GM19043 (cell line): ENCODE results near the gene STOM.
A peak's percentile ranks its signal among the peaks of the same experiment; 100 is the strongest.
"Not testable (repeated sequence)": the region's sequence is repeated elsewhere in the genome, so short reads cannot be mapped to it uniquely, and the experiment has no call there.

Experiments
- ATAC-seq: cut with Tn5 transposase; IDR thresholded peaks from one replicate; pipeline ENCODE4 v1.9.1; 2021; ENCODE audit warnings: low read depth; ENCODE audit not compliant: unreplicated experiment

STOM gene, protein sequence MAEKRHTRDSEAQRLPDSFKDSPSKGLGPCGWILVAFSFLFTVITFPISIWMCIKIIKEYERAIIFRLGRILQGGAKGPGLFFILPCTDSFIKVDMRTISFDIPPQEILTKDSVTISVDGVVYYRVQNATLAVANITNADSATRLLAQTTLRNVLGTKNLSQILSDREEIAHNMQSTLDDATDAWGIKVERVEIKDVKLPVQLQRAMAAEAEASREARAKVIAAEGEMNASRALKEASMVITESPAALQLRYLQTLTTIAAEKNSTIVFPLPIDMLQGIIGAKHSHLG

DNA sequence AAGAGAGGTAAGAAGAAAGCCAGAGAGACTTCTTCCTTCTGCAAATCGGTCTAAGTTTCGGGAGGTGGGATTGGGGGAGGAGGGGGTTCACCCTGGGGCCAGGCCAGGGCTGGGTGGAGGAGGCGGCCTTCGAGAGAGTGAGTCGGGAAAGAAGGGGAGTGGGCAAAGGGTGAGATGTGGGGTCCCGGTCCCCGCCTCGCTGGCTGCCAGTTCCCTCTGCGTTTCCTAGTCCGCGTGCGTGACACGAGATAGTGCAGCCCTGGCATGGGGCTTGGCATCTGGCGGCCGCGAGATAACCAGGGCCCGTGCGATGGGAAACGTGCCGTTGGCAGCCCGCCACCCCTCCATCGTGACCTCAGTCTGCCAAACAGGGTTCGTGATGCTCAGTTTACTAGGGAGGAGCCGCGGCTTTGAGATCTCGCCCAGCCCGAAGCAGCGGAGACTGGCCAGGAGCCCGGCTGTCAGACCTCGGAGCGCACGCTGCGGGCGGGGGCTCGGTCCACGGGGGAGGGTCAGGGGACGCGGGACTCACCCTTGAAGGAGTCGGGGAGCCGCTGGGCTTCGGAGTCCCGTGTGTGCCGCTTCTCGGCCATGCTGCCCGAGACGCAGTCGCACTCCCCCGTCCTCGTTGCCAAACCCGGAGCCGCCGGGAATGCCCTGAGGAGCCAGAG is at the start of gene STOM:
TSS of gene STOM (minus strand) at position 656 of the 671 bp plus-strand sequence. CDS start at position 593, 63 bp downstream.
- peak; percentile 47 for ATAC-seq

DNA sequence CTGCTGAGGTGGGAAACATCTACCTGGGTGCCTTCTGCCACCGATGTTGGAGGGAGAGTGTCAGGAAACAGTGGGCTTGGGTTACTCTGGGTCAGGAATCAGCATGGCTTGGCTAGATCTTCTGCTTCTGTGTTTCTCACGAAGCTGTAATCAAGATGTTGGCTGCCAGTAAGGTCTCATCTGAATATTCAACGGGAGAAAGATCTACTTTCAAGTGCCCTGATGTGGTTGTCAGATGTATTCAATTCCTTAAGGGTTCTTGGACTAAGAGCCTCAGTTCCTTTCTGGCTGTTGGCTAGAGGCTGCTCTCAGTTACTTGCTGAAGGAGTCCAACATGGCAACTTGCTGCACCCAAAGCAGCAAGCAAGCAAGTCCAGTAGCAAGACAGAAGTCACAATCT is 41.9 kb upstream of the STOM start:
- ATAC-seq = no peak

DNA sequence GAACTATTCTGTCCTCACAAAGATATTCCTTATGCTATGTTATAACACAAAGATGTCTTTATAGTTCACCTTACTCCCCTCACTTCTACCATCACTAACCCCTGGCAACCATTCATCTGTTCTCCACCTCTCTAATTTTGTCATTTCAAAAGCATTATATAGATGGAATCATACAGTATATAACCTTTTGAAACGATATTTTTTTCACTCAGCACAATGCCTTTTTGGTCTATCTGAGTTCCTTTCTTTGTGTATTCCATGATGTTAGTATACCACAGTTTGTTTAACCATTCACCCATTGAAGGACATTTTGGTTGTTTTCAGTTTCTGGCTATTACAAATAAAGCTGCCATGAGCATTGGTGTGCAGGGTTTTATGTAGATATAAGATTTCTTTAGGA is 35.8 kb upstream of the STOM start:
- ATAC-seq = no peak

DNA sequence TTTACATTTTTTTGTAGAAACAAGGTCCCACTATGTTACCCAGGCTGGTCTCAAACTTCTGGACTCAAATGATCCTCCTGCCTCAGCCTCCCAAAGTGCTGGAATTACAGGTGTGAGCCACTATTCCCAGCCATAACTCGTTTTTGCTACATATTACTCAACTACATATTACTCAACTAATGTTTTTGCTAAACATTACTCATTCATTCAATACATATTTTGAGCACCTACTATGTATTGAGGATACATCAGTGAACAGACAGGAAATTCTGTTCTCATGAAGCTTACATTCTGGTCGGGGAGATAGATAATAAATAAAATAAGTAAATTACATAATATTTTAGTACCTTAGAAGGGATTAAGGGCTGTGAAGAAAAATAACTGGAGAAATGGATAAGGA is 34.9 kb upstream of the STOM start:
- no peak for ATAC-seq

DNA sequence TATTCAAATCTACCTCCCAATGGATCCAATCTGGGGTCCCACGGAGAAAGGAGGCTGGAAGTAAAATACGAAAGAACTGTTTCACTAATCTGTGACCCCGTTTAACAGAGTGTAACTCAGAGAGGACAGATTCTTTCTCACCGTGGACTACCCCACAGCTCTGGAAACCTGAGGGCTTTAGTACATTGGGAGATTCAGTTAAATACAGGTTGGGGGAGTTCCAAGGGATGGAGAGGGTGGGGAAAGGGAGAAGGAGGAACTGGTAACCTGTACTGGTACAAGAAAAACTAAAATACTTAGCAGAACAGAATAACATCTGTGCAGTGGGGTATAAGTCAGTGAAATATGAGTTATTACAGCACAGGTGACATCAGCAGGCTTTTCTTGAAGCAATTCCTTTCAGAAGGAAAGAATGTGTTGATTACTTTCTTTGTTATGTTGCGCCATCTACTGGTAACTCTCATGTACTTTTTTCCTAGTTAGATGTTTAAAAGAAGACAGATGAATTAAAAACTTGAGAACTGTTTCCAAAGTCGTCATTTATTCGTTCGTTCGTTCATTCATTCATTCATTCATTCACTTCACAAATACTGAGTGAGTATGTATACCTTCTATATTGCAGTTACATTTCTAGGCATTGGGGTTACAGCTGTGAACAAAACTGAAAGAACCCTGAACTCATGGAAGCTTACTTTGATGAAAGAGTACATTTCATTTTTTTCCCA is 30.0 kb upstream of the STOM start:
- ATAC-seq = no peak

DNA sequence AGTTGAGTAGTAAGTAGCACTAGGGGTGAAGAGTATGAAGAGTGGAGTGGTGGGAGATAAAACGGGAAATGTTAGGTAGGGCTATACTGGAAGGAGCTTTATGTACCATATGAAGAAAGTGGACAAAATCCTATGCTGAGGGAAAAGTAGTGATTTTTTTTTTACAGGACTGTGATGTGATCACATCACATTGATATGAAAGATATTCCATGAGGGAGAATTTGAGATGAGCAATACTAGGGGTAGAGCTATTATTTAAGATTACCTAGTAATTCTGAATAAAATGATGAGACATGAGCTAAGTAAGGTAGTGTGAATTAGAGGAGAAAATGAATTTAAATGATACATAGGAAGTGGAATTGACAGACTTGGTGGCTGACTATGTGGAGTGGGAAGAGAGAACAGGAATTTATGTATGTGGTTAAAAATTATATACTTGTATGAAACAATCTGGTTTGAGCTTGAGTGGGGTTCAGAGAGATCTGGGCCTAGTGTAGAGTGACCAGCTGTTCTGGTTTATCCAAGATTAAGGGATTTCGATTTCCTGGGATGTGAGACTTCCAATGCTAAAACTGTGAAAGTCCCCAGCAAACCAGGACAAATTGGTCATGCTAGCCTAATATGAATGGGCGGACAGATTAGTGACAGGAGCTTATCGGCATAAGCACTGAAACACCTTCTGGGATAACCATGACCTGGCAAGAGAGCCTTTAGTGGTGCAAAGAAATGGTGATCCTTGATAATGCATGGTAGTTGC is 29.3 kb upstream of the STOM start:
- ATAC-seq = no peak

DNA sequence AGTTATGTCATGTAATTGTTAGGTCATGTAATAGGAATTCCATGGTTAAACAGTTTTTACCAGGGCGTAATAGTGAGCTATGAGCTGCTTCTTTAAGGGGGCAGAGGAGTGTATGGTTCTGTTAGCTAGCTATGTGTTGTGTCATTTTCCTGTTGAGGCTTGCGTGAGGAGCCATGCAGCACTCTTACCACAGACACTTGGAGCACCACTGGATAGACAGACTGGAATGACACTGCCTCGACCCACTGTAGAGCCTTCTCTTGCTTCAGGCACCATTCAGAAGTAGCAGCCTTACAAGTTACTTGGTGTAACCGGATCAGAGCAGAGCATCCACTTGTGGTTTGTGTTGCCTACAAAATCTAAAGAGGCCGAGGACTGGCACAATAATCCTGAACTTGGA is 28.3 kb upstream of the STOM start:
- ATAC-seq = no peak

DNA sequence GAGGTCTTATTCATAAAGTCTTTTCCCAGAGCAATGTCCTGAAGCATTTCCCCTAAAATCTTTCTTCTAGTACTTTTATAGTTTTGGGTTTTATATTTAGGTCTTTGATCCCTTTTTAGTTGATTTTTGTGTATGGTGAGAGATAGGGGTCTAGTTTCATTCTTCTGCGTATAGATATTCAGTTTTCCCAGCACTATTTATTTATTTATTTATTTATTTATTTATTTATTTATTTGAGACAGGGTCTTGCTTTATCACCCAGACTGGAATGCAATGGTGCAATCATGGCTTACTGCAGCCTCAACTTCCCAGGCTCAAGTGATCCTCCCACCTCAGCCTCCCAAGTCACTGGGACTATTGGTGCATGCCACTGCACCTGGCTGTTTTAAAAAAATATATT is 27.2 kb upstream of the STOM start:
- ATAC-seq = not testable (repeated sequence)

DNA sequence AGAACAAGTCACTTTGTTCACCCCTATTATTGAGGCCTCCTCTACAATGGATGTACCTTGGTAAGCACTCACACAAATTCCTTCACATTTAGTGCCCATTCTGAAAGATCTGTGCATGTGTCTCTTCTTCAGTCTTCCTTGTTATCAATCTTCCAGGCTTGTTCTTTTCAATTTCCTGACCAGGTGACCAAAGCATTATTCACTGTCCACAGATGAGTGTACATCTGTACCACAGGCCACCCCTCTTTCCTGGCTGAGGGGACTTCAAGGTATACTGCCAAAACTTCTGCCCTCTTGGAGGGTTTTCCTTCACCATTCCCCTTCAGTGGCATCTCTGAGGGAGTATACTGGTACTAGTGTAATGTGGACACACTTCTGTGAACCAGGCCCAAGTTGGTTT is 25.5 kb upstream of the STOM start:
- ATAC-seq = no peak

DNA sequence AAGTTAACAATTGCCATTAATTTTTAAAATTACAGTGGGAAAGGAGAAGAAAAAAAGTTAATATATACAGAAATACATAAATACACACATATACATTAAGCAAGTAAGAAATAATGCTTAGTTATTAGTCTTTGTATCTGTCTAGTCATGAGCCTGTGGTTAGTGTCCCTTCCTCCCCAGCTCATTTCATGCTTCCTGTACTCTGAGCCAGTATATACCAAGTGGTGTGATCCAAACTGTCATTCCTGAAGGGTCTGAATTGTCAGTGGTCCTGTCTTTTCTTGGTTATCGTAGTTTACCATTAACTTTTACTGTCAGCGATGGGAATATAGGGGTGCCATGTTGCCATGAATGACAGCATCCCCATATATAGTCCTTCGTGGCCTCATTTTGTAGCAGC is 24.2 kb upstream of the STOM start:
- no peak for ATAC-seq

DNA sequence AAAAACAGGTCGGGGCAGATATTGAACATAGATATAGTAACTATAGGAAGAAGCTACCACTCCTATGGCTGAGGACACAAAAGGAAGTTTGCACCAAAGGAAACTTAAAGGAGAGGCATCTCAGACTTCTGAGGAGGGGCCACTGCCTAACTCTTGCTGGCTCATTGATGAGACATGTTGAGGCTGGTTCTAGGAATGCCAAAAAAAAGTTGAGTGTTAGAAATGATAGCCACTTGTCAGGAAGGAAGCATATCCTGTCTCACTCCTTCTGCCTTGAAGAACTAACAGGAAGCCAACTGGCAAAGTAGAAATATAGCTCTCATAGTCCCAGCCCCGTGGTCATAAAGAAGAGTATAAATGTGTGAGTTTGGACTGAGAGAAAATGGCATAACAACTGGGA is 23.3 kb upstream of the STOM start:
- no peak for ATAC-seq

DNA sequence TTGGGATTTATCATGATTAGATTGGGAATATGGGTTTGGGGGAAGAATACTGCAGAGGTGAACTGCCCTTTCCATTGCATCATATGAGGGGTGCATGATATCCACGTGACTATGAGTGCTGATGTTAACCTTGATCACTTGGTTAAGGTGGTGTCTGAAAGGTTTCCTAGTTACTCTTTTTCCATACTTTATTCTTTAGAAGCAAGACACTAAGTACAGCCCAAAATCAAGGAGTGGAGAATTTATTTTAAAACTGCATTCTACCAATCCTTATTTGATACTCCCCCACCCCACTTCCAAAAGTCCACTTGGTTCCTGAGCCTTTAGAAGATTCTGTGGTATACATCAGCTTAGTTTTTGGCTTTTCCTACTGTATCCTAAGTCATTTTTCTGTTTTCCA is 20.3 kb upstream of the STOM start:
- no peak for ATAC-seq

DNA sequence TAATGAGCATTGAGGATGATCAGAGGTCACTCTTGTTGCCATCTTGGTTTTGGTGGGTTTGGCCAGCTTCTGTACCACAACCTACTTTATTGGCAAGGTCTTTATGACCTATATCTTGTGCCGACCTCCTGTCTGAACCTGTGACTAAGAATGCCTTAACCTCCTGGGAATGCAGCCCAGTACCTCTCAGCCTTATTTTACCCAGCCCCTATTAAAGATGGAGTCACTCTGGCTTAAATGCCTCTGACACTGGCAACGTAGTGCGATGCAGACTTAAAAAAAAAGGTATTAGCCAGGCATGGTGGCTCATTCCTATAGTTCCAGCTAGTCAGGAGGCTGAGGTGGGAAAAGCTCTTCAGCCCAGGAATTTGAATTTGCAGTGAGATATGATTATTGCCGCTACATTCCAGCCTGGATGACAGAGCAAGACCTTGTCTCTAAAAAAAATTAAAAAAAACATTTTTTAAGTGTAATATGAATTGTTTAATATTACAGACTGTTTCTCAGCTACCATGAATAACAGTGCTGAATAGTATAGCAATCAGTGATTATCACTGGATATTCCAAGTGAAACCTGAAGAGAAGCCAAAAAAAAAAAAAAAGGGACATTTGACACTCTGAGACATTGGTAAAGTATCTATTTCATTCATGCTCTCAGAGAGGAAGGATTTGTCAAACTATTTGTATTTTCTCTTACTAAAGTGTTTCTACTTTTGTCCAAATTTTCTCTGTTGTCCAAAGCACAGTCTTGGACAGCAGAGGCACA is 18.3 kb upstream of the STOM start:
- ATAC-seq = no peak

DNA sequence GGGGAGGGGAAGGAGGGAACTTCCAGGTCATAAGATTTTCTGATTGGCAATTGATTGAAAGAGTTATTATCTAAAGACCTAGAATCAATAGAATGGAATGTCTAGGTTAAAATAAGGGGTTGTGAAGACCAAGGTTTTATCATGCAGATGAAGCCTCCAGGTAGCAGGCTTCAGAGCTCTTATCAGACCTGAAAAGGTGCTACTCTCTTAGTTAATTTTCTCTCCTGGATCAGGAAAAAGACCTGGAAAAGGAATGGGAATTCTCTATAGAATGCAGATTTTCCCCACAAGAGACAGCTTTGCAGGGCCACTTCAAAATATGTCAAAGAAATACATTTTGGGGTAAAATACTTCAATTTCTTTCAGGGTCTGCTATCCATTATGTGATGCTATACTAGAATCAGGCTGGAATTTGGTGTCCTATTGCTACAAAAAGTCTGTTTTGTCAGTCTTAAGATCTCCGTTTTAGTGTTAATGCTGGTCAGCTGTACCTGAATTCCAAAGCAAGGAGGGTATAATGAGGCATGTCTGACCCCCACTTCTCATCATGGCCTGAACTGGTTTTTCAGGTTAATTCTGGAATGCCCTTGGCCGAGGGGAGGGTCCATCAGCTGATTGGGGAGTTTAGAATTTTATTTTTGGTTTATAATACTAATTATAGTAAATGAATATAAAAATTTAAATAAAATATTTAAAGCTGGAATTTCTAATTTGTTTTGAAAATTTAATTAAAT is 16.6 kb upstream of the STOM start:
- no peak for ATAC-seq

DNA sequence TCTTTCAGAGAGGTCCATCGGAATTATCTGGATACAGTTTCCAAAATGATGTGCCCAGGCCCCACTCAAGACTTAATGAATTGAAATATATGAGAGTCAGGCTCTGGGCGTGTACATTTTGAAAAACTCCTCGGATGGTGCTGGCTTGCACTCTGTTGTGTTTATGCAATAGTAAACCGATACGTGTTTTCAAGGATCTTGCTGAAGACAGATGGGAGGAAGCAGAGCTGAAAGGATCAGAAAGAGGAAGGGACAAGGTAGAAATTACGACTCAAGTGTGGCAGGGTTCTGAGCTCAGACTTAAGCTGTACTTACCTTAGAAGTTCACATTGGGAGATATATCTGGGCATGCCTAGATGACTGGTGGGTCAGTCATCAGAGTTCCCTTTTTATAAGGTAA is 13.7 kb upstream of the STOM start:
- no peak for ATAC-seq

DNA sequence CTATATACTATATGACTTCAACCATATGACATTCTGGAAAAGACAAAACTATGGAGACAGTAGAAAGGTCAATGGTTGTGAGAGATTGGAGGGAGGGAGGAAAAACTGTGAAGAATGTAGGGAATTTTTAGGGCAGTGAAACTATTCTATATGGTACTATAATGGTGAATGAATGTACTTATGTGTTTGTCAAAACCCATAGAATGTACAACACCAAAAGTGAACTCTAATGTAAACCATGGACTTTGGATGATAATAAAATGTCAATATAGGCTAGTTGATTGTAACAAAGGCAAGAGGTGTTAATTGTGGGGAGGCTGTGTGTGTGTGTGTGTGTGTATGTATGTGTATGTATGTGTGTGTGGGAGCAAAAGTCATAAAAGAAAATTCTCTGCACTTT is 10.8 kb upstream of the STOM start:
- ATAC-seq = no peak

DNA sequence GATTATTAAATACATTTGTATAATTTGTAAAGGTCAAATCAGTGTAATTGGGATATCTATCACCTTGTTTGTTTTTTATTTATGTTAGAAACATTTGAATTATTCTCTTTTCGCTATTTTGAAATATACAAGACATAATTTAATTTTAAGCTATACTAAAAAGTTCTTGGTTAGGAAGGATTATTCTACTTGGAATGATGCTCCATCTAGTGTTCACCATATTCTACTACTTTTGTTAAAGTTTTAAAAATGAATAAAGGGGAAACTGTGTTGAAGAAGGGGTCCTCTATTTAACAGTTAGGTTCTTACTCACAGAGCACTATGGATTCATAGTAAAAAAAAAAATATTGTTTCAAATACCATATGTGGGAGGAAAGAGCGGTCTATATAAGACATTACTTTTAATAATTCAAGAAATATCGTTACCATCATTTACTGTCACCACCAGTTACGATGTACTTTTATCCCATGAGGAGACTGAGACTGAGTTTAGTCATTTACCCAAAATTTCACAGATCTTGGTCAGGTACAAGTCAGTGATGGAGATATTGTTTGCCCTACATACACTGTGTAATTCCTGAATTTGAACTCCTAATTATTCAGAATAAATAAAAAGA is 6.3 kb upstream of the STOM start:
- ATAC-seq = no peak

DNA sequence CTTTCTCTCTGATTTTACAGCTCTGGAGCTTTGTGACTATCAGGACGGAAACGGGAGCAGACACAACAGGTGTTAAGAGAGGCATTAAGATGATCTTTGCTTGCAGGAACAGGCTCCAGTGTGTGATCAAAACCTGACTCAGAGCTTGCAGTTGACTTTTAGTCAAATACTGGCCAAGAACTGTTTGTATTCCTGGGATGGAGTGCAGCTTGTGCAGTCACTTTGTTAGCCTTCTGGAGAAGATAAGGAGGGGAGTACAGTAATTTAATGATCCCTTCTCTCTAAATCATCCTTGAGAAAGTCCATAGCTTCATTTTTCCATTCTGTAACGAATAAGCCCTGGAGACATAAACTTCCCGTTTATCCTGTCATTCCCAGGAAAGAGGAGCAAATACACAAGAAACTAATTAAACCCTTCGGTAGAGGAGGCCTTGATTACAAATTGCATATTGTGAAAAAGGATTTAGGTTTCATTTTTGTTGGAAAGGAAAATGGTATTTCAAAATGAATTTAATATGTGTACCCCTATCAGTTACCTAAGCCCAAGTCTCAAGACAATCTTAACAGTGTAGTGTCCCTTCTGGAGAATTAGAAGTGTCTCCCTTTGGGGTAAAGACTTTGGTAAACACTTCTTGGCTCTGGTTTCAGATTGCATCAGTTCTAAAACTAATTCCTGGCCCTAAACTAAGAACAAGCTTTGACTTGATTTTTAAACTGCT is 3.1 kb upstream of the STOM start:
- no peak for ATAC-seq
